DND-41 (cell line): ENCODE measurements around the gene PINK1.

Experiments
- ATAC-seq: fragments of 200-7000 bp; cut with Tn5 transposase; 3 replicates; pipeline ENCODE4 v1.9.1; 2021; ENCODE audit warnings: low read depth; ENCODE audit not compliant: insufficient read depth
- DNase-seq: peaks from one replicate; pipeline ENCODE4 v3.0.0-alpha.2; 2020
- H2AFZ ChIP-seq: 2 replicates; pipeline ENCODE4 v1.6.0; 2012; ENCODE audit warnings: low read depth, low read length
- H3K27ac ChIP-seq: 2 replicates; pipeline ENCODE4 v1.5.1; 2012; ENCODE audit warnings: low read length, inconsistent platforms
- H3K27me3 ChIP-seq: fragments of 200-600 bp; sonication (generic); 2 replicates; pipeline ENCODE4 v1.6.0; 2012; ENCODE audit warnings: low read length, mild to moderate bottlenecking, inconsistent platforms; ENCODE audit not compliant: insufficient read depth, poor library complexity
- H3K36me3 ChIP-seq: 2 replicates; pipeline ENCODE4 v1.5.1; 2012; ENCODE audit warnings: low read length, inconsistent platforms; ENCODE audit not compliant: insufficient read depth
- H3K4me1 ChIP-seq: 2 replicates; pipeline ENCODE4 v1.5.1; 2012; ENCODE audit warnings: mild to moderate bottlenecking, low read length; ENCODE audit not compliant: insufficient read depth
- H3K4me2 ChIP-seq: 2 replicates; pipeline ENCODE4 v1.6.0; 2012; ENCODE audit warnings: mild to moderate bottlenecking, moderate library complexity, low read length, inconsistent platforms; ENCODE audit not compliant: insufficient read depth
- H3K4me3 ChIP-seq, 2 experiments: fragments of 200-600 bp in 1 of 2; shearing (Covaris generic) in 1 of 2; 2 replicates each; pipeline ENCODE4 v1.5.1; 2012 to 2016; ENCODE audit warnings: inconsistent platforms in 2 of 2, low read length in 2 of 2, mild to moderate bottlenecking in 2 of 2, low read depth in 1 of 2, moderate library complexity in 1 of 2
- H3K79me2 ChIP-seq: 2 replicates; pipeline ENCODE4 v1.6.0; 2012; ENCODE audit warnings: low read length, inconsistent platforms; ENCODE audit not compliant: insufficient read depth
- H3K9ac ChIP-seq: 2 replicates; pipeline ENCODE4 v1.6.0; 2012; ENCODE audit warnings: low read depth, mild to moderate bottlenecking, inconsistent platforms, low read length, moderate library complexity
- H3K9me3 ChIP-seq: 2 replicates; pipeline ENCODE4 v1.5.1; 2012; ENCODE audit warnings: low read length, moderate library complexity, mild to moderate bottlenecking, inconsistent platforms; ENCODE audit not compliant: insufficient read depth, severe bottlenecking
- H4K20me1 ChIP-seq: 2 replicates; pipeline ENCODE4 v1.6.0; 2012; ENCODE audit warnings: low read length; ENCODE audit not compliant: insufficient read depth
- EZH2 ChIP-seq: IDR thresholded peaks from 3 replicates; pipeline ENCODE4 v1.6.1; 2012; ENCODE audit warnings: borderline replicate concordance, low read depth, mild to moderate bottlenecking, moderate library complexity, low read length, inconsistent platforms; ENCODE audit not compliant: severe bottlenecking
- TF ChIP-seq, protein P1 (sequence below): IDR thresholded peaks from 2 replicates; pipeline ENCODE4 v1.5.1; 2012; ENCODE audit warnings: borderline replicate concordance, low read length, moderate library complexity, mild to moderate bottlenecking; ENCODE audit not compliant: poor library complexity, severe bottlenecking; ENCODE audit errors: extremely low read depth

PINK1 gene

DNA sequence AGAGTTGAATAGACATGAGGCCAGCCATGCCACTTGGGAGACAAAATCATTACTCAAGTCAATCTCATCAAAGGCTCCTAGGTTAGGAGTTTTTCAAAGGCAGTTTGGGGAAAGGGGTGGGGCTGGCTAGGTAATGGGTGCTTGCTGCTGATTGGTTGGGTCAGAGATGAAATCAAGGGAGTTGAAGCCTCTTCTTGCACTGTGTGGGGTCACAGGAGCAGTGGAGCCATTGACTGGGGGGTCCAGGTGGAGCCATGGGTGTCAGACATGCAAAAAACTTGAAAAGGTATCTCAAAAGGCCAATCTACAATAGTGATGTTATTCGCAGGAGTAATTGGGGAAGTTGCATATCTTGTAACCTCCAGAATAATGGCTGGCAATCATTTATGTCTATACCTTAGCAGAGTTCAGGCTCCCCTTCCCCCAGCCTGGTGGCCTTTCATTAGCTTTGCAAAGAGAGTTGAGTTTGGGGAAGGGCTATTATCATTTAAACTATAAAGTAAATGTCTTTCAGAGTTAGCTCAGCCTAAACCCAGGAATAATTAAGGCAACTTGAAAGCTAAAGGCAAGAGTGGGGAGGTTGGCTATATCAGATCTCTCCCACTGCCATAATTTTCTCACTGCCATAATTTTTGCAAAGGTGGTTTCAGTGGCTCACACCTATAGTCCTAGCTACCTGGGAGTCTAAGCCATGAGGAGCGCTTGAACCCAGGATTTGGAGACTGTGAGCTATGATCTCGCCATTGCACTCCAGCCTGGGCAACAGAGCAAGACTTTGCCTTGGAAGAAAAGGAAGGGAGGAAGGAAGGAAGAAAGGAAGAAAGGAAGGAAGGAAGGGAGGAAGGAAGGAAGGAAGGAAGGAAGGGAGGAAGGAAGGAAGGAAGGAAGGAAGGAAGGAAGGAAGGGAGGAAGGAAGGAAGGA is 7.8 kb upstream of the PINK1 start:
- DNase-seq (no peak), ATAC-seq (no peak)
- Histone ChIP-seq H3K36me3 (no peaks in the 10 kb centered on the region), H3K79me2 (no peaks in the 10 kb centered on the region), H3K4me1 (no peaks in the 10 kb centered on the region), H3K9ac (no peak overlapping the region), H3K4me2 (no peak overlapping the region), H3K9me3 (no peaks in the 10 kb centered on the region), H3K4me3 (no peak overlapping the region), H3K27me3 (no peaks in the 10 kb centered on the region), H2AFZ (no peak overlapping the region), H3K27ac (no peak overlapping the region), H4K20me1 (no peaks in the 10 kb centered on the region)
- no peak for TF ChIP-seq EZH2

DNA sequence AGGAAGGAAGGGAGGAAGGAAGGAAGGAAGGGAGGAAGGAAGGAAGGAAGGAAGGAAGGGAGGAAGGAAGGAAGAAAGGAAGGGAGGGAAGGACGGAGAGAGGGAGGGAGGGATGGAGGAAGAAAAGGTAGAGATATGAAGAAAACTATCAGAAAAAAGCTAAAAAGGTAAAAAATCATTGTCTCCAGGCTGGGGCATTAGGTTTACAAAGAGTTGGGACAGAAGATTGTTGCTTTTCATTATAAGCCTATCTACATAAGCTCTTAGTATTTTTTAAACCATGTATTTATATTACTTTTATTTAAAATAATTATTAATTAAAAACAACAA is 7.2 kb upstream of the PINK1 start:
- Histone ChIP-seq H3K4me1 (no peaks in the 10 kb centered on the region), H3K9ac (no peak overlapping the region), H3K4me3 (no peak overlapping the region), H3K4me2 (no peak overlapping the region), H3K36me3 (no peaks in the 10 kb centered on the region), H4K20me1 (no peaks in the 10 kb centered on the region), H3K9me3 (no peaks in the 10 kb centered on the region), H3K79me2 (no peaks in the 10 kb centered on the region), H3K27me3 (no peaks in the 10 kb centered on the region), H3K27ac (no peak overlapping the region), H2AFZ (no peak overlapping the region)
- no peak for ATAC-seq
- no peak for TF ChIP-seq EZH2
- TF ChIP-seq, protein P1, sequence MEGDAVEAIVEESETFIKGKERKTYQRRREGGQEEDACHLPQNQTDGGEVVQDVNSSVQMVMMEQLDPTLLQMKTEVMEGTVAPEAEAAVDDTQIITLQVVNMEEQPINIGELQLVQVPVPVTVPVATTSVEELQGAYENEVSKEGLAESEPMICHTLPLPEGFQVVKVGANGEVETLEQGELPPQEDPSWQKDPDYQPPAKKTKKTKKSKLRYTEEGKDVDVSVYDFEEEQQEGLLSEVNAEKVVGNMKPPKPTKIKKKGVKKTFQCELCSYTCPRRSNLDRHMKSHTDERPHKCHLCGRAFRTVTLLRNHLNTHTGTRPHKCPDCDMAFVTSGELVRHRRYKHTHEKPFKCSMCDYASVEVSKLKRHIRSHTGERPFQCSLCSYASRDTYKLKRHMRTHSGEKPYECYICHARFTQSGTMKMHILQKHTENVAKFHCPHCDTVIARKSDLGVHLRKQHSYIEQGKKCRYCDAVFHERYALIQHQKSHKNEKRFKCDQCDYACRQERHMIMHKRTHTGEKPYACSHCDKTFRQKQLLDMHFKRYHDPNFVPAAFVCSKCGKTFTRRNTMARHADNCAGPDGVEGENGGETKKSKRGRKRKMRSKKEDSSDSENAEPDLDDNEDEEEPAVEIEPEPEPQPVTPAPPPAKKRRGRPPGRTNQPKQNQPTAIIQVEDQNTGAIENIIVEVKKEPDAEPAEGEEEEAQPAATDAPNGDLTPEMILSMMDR, result no peak
- no peak for DNase-seq

GRCh38 chr1:20626524-20626923 is 6.7 kb upstream of the PINK1 start:
- Histone ChIP-seq H3K79me2 (no peaks in the 10 kb centered on the region), H3K27ac (no peak overlapping the region), H4K20me1 (no peaks in the 10 kb centered on the region), H2AFZ (no peak overlapping the region), H3K4me3 (no peak overlapping the region), H3K4me1 (no peaks in the 10 kb centered on the region), H3K27me3 (no peaks in the 10 kb centered on the region), H3K36me3 (no peaks in the 10 kb centered on the region), H3K9ac (no peak overlapping the region), H3K4me2 (no peak overlapping the region), H3K9me3 (no peaks in the 10 kb centered on the region)
- ATAC-seq (no peak), DNase-seq (no peak)
- TF ChIP-seq EZH2, result no peak

DNA sequence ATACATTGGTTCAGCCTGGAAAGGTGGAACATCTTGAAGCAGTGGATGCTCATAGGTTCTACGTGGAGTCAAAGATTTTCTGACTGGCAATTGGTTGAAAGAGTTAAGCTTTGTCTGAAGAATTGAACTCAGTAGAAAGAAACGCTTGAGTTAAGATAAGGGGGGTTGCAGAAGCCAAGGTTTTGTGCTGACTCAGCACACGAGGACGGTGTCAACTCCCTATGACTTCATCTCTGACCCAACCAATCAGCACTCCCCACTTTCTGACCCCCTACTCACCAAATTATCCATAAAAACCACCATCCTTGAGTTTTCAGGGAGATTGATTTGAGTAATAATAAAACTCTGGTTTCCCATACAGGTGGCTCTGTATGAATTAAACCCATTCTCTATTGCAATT is 2.5 kb upstream of the PINK1 start:
- Histone ChIP-seq H2AFZ (no peak overlapping the region), H4K20me1 (no peaks in the 10 kb centered on the region), H3K4me3 (no peak overlapping the region), H3K27ac (no peak overlapping the region), H3K36me3 (no peaks in the 10 kb centered on the region; the same call in 1 of the 2 replicates), H3K4me2 (no peak overlapping the region), H3K9me3 (no peaks in the 10 kb centered on the region), H3K79me2 (no peaks in the 10 kb centered on the region; the same call in 1 of the 2 replicates), H3K9ac (no peak overlapping the region), H3K27me3 (no peaks in the 10 kb centered on the region), H3K4me1 (peaks cover 20% of the 10 kb centered on the region)
- no peak for DNase-seq
- TF ChIP-seq, protein P1, result no peak
- no peak for TF ChIP-seq EZH2
- no peak for ATAC-seq
